Suprapubic skin (tissue), 4 donors: ENCODE measurements around the gene ZBTB40. TPM values are rescaled to one million over a fixed set of nuclear protein-coding genes. Genes with fewer than 3 reads are reported as not detected.

ENCODE experiments used
- DNase-seq, 2 donors: peaks; one replicate each; pipeline ENCODE4 v3.0.0-alpha.2; 2019; ENCODE audit warnings: low spot score in 2 of 2
- H3K27ac ChIP-seq: fragments of 200-600 bp; sonication (generic); one replicate; pipeline ENCODE4 v1.5.1; 2019
- H3K27me3 ChIP-seq: fragments of 200-600 bp; sonication (generic); one replicate; pipeline ENCODE4 v1.5.1; 2019
- H3K36me3 ChIP-seq: fragments of 200-600 bp; sonication (generic); one replicate; pipeline ENCODE4 v1.5.1; 2019
- H3K4me1 ChIP-seq: fragments of 200-600 bp; sonication (generic); one replicate; pipeline ENCODE4 v1.5.1; 2019
- H3K4me3 ChIP-seq: fragments of 200-600 bp; sonication (generic); one replicate; pipeline ENCODE4 v1.5.1; 2019; ENCODE audit warnings: mild to moderate bottlenecking
- H3K9me3 ChIP-seq: fragments of 200-600 bp; sonication (generic); one replicate; pipeline ENCODE4 v1.5.1; 2019
- CTCF ChIP-seq, 2 donors: fragments of 200-600 bp in 1 of 2; fragments of 450-650 bp in 1 of 2; sonication (generic) in 1 of 2; IDR thresholded peaks; one replicate each; pipeline ENCODE4 v1.5.1; 2016 to 2019; ENCODE audit warnings: antibody characterized with exemption in 2 of 2, mild to moderate bottlenecking in 1 of 2, moderate library complexity in 1 of 2
- EP300 ChIP-seq: sonication (generic); formaldehyde crosslinking; IDR thresholded peaks from one replicate; pipeline ENCODE4 v1.6.1; 2017; ENCODE audit warnings: antibody characterized with exemption
- POLR2A ChIP-seq, 2 donors: fragments of 450-650 bp; IDR thresholded peaks; one replicate each; pipeline ENCODE4 v1.6.1; 2017; ENCODE audit warnings: antibody characterized with exemption in 2 of 2, mild to moderate bottlenecking in 2 of 2, moderate library complexity in 2 of 2
- POLR2AphosphoS5 ChIP-seq, 3 donors: sonication (generic); formaldehyde crosslinking; IDR thresholded peaks; one replicate each; pipeline ENCODE4 v1.6.1; 2017; ENCODE audit warnings: antibody characterized with exemption in 3 of 3
- WGBS: methylation state at CpG from one replicate; pipeline ENCODE4 v1.1.5; 2018; 5-methylcytosine and 5-hydroxymethylcytosine counted together
- total RNA-seq, 4 donors: library from RNA; depleted of rRNA; stranded (reverse); fragments of >200 nt; gene quantifications; one replicate each; pipeline ENCODE4 v1.1.0, GENCODE V29; 2016

ZBTB40 gene
- total RNA-seq, 4 donors from 2014 or later, result 12.7 to 36.0 (median 17.5) TPM

GRCh38 chr1:22476566-22476965 is 24.9 kb downstream of the ZBTB40 start:
- Histone ChIP-seq H3K27ac (no peak overlapping the region), H3K36me3 (no peaks in the 10 kb centered on the region), H3K9me3 (no peaks in the 10 kb centered on the region), H3K4me1 (peaks cover 7% of the 10 kb centered on the region), H3K27me3 (no peaks in the 10 kb centered on the region), H3K4me3 (no peak overlapping the region)
- DNase-seq, result no peak
- TF ChIP-seq EP300 (no peak), POLR2AphosphoS5 (IDR thresholded peaks at IDR 0.05) (no peak), POLR2A (IDR thresholded peaks at IDR 0.05) (no peak), CTCF (IDR thresholded peaks at IDR 0.05) (no peak)
- WGBS, result 81% methylated on average over 5 of the region's 5 CpGs

DNA sequence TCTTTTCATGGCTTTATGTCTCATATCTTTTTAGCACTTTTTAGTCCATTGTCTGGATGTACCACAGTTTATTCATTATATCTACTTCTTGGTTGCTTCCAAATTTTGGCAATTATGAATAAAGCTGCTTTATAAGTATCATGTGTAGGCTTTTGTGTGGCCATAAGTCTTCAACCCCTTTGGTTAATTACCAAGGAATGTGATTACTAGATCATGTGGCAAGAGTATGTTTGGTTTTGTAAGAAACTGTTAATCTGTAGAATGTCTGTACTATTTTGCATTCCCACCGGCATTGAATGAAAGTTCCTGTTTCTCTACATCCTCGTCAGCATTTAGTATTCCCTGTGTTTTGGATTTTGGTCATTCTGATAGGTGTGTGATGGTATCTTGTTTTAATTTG is 31.5 kb downstream of the ZBTB40 start:
- Histone ChIP-seq H3K27ac (no peak overlapping the region), H3K27me3 (no peaks in the 10 kb centered on the region), H3K4me3 (no peak overlapping the region), H3K36me3 (no peaks in the 10 kb centered on the region), H3K9me3 (peaks cover 4% of the 10 kb centered on the region), H3K4me1 (no peaks in the 10 kb centered on the region)
- no peak for TF ChIP-seq CTCF (IDR thresholded peaks at IDR 0.05)
- no peak for TF ChIP-seq POLR2A (IDR thresholded peaks at IDR 0.05)
- no peak for TF ChIP-seq POLR2AphosphoS5 (IDR thresholded peaks at IDR 0.05)
- TF ChIP-seq EP300, result no peak
- no peak for DNase-seq
- WGBS, result 87% methylated on average over 2 of the region's 2 CpGs

GRCh38 chr1:22484706-22485345 is 33.2 kb downstream of the ZBTB40 start:
- TF ChIP-seq CTCF (IDR thresholded peaks at IDR 0.05) (no peak), EP300 (no peak), POLR2A (IDR thresholded peaks at IDR 0.05) (no peak), POLR2AphosphoS5 (IDR thresholded peaks at IDR 0.05) (no peak)
- no peak for DNase-seq
- Histone ChIP-seq H3K4me3 (no peak overlapping the region), H3K27ac (no peak overlapping the region), H3K9me3 (peaks cover 4% of the 10 kb centered on the region), H3K4me1 (no peaks in the 10 kb centered on the region), H3K27me3 (no peaks in the 10 kb centered on the region), H3K36me3 (peaks cover 3% of the 10 kb centered on the region)
- WGBS, result 96% methylated on average over 2 of the region's 2 CpGs

DNA sequence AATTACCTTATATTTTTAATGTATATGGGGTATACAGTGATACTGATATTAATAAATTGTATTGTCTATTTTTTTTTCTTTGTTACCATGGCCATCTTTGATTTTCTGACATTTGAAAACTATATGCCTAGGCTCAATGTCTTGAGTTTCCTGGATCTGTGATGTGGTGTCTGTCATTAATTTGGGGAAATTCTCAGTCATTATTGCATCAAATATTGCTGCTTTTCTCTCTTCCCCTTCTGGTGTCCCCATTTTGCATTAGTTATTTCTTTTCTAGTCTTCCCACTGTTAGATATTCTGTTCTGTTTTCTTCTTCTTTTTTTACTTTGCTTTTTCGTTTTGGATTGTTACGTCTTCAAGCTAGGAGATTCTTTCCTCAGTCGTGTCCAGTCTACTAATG is 33.8 kb downstream of the ZBTB40 start:
- Histone ChIP-seq H3K27ac (no peak overlapping the region), H3K27me3 (no peaks in the 10 kb centered on the region), H3K9me3 (peaks cover 4% of the 10 kb centered on the region), H3K4me1 (no peaks in the 10 kb centered on the region), H3K36me3 (peaks cover 9% of the 10 kb centered on the region), H3K4me3 (no peak overlapping the region)
- 95% methylated on average over 3 of the region's 3 CpGs for WGBS
- no peak for TF ChIP-seq CTCF (IDR thresholded peaks at IDR 0.05)
- no peak for TF ChIP-seq POLR2AphosphoS5 (IDR thresholded peaks at IDR 0.05)
- TF ChIP-seq POLR2A (IDR thresholded peaks at IDR 0.05), result no peak
- TF ChIP-seq EP300, result no peak
- DNase-seq, result no peak

GRCh38 chr1:22487781-22488180 is 36.1 kb downstream of the ZBTB40 start:
- H3K4me1 ChIP-seq, result no peaks in the 10 kb centered on the region
- no peak for TF ChIP-seq POLR2AphosphoS5 (IDR thresholded peaks at IDR 0.05)
- no peak for TF ChIP-seq EP300
- TF ChIP-seq CTCF (IDR thresholded peaks at IDR 0.05), result no peak
- no peak for TF ChIP-seq POLR2A (IDR thresholded peaks at IDR 0.05)
- H3K4me3 ChIP-seq, result no peak overlapping the region
- no peaks in the 10 kb centered on the region for H3K27me3 ChIP-seq
- DNase-seq, result no peak
- WGBS, result 80% methylated on average over 5 of the region's 5 CpGs
- no peak overlapping the region for H3K27ac ChIP-seq
- H3K36me3 ChIP-seq, result peaks cover 18% of the 10 kb centered on the region
- peaks cover 4% of the 10 kb centered on the region for H3K9me3 ChIP-seq
